Neuronal stem cell (in vitro differentiated cells): ENCODE results near the gene MAD1L1.

Experiments
- DNase-seq: peaks from one replicate; pipeline ENCODE4 v3.0.0-alpha.2; 2013; ENCODE audit warnings: low spot score
- H2AFZ ChIP-seq: one replicate; pipeline ENCODE4 v1.6.1; 2013; ENCODE audit warnings: mild to moderate bottlenecking, low read length, inconsistent platforms
- H2AK5ac ChIP-seq: 2 replicates; pipeline ENCODE4 v1.6.1; 2013; ENCODE audit warnings: low read depth, mild to moderate bottlenecking, inconsistent platforms, low read length, moderate library complexity, mixed read lengths
- H2BK120ac ChIP-seq: 2 replicates; pipeline ENCODE4 v1.6.1; 2013; ENCODE audit warnings: low read depth, mild to moderate bottlenecking, inconsistent platforms, low read length, moderate library complexity, mixed read lengths
- H2BK12ac ChIP-seq: one replicate; pipeline ENCODE4 v1.6.1; 2013; ENCODE audit warnings: low read length, inconsistent platforms
- H2BK15ac ChIP-seq: 2 replicates; pipeline ENCODE4 v1.6.1; 2013; ENCODE audit warnings: mild to moderate bottlenecking, low read length, inconsistent platforms, mixed read lengths
- H2BK5ac ChIP-seq: one replicate; pipeline ENCODE4 v1.6.1; 2013; ENCODE audit warnings: inconsistent platforms, mild to moderate bottlenecking, low read length, moderate library complexity
- H3K14ac ChIP-seq: one replicate; pipeline ENCODE4 v1.6.1; 2013; ENCODE audit warnings: low read length, inconsistent platforms
- H3K18ac ChIP-seq: 2 replicates; pipeline ENCODE4 v1.6.1; 2013; ENCODE audit warnings: low read length, inconsistent platforms
- H3K23ac ChIP-seq: 2 replicates; pipeline ENCODE4 v1.6.1; 2013; ENCODE audit warnings: low read depth, mild to moderate bottlenecking, mixed read lengths, low read length, inconsistent platforms; ENCODE audit not compliant: poor library complexity
- H3K27ac ChIP-seq: replicated peaks from 3 replicates; pipeline ENCODE4 v1.5.1; 2013; ENCODE audit warnings: low read length, inconsistent platforms
- H3K27me3 ChIP-seq, 3 experiments: 2 replicates each; pipeline ENCODE4 v1.6.1; 2013; ENCODE audit warnings: low read length in 3 of 3, mild to moderate bottlenecking in 2 of 3, inconsistent platforms in 1 of 3, low read depth in 1 of 3, mixed read lengths in 1 of 3, moderate library complexity in 1 of 3; ENCODE audit not compliant: control insufficient read depth in 3 of 3, insufficient read depth in 3 of 3
- H3K36me3 ChIP-seq, 2 donors: replicated peaks in 1 of 2; 2 replicates each; pipeline ENCODE4 v1.6.1; 2013; ENCODE audit warnings: low read length in 2 of 2; ENCODE audit not compliant: control insufficient read depth in 2 of 2, insufficient read depth in 2 of 2
- H3K4ac ChIP-seq: 2 replicates; pipeline ENCODE4 v1.6.1; 2013; ENCODE audit warnings: inconsistent platforms, mild to moderate bottlenecking, low read length, moderate library complexity
- H3K4me1 ChIP-seq, 2 donors: 1 replicate in 1 of 2; 2 replicates in 1 of 2; pipeline ENCODE4 v1.6.1; 2013; ENCODE audit warnings: low read length in 2 of 2, low read depth in 1 of 2; ENCODE audit not compliant: control insufficient read depth in 2 of 2, insufficient read depth in 1 of 2
- H3K4me2 ChIP-seq: one replicate; pipeline ENCODE4 v1.6.1; 2013; ENCODE audit warnings: mild to moderate bottlenecking, low read length, inconsistent platforms; ENCODE audit not compliant: insufficient read depth, poor library complexity, severe bottlenecking
- H3K4me3 ChIP-seq, 2 donors: 2 replicates each; pipeline ENCODE4 v1.5.1; 2013; ENCODE audit warnings: low read length in 2 of 2, mild to moderate bottlenecking in 2 of 2, inconsistent platforms in 1 of 2, moderate library complexity in 1 of 2
- H3K79me1 ChIP-seq: one replicate; pipeline ENCODE4 v1.6.1; 2013; ENCODE audit warnings: low read depth, mild to moderate bottlenecking, inconsistent platforms, low read length, moderate library complexity
- H3K9ac ChIP-seq: one replicate; pipeline ENCODE4 v1.6.1; 2013; ENCODE audit warnings: mild to moderate bottlenecking, low read depth, low read length, inconsistent platforms; ENCODE audit not compliant: poor library complexity
- H3K9me3 ChIP-seq, 2 donors: replicated peaks in 1 of 2; 2 replicates each; pipeline versions ENCODE3 to v1.6.1; 2013; ENCODE audit warnings: low read length in 2 of 2, mild to moderate bottlenecking in 2 of 2, inconsistent platforms in 1 of 2, low read depth in 1 of 2, mixed read lengths in 1 of 2, moderate library complexity in 1 of 2; ENCODE audit not compliant: control insufficient read depth in 2 of 2, insufficient read depth in 1 of 2
- H4K8ac ChIP-seq: one replicate; pipeline ENCODE4 v1.6.1; 2013; ENCODE audit warnings: low read depth, mild to moderate bottlenecking, inconsistent platforms, low read length, moderate library complexity
- H4K91ac ChIP-seq: one replicate; pipeline ENCODE4 v1.6.1; 2013; ENCODE audit warnings: low read length, low read depth, mild to moderate bottlenecking, inconsistent platforms; ENCODE audit not compliant: poor library complexity
- WGBS, 2 donors: extraction: QIAGEN DNeasy Blood & Tissue Kit; methylation state at CpG; one replicate each; pipeline ENCODE4 v1.1.7; 2013; ENCODE audit warnings: missing lambda C conversion rate in 2 of 2, mixed read lengths in 1 of 2; ENCODE audit not compliant: insufficient read length in 2 of 2, insufficient replicate concordance in 1 of 2; ENCODE audit errors: extremely low coverage in 2 of 2; 5-methylcytosine and 5-hydroxymethylcytosine counted together

The MAD1L1 gene

GRCh38 chr7:2220030-2220429 lies 12.7 kb downstream of the MAD1L1 start:
- Histone ChIP-seq H3K27ac (no peak overlapping the region), H3K14ac (peak overlapping the region; percentile 56), H4K91ac (peak overlapping the region; percentile 64), H2BK120ac (no peak overlapping the region), H3K18ac (no peak overlapping the region), H3K9me3 (peaks cover 0 to 2% of the 10 kb centered on the region in 2 donors), H2AK5ac (no peak overlapping the region), H3K79me1 (peaks cover 22% of the 10 kb centered on the region), H4K8ac (no peak overlapping the region), H2AFZ (no peak overlapping the region), H3K27me3 (no peaks in the 10 kb centered on the region), H3K23ac (no peak overlapping the region), H2BK5ac (no peak overlapping the region), H3K9ac (peak overlapping the region; percentile 50), H3K36me3 (peaks cover 71 to 85% of the 10 kb centered on the region in 2 donors), H2BK15ac (no peak overlapping the region), H3K4me1 (peaks cover 0 to 2% of the 10 kb centered on the region in 2 donors), H3K4me3 (peak overlapping the region in 1 of 2 donors; percentile 59), H3K4me2 (no peak overlapping the region), H2BK12ac (no peak overlapping the region), H3K4ac (no peak overlapping the region)
- WGBS, 2 donors: no CpG with 5 or more reads among the region's 19 CpGs
- DNase-seq: no peak

- no peak overlapping the region for H3K18ac ChIP-seq
- WGBS, 2 donors: no CpG with 5 or more reads among the region's 8 CpGs
- H3K4me3 ChIP-seq: no peak overlapping the region
- no peak overlapping the region for H2AK5ac ChIP-seq
- no peak overlapping the region for H3K4me2 ChIP-seq
- peaks cover 0 to 2% of the 10 kb centered on the region in 2 donors for H3K4me1 ChIP-seq
- no peak overlapping the region for H4K8ac ChIP-seq
- no peaks in the 10 kb centered on the region for H3K27me3 ChIP-seq
- H3K4ac ChIP-seq: no peak overlapping the region
- H3K9me3 ChIP-seq: peaks cover 0 to 2% of the 10 kb centered on the region in 2 donors
- H3K79me1 ChIP-seq: peaks cover 19% of the 10 kb centered on the region
- no peak overlapping the region for H2BK120ac ChIP-seq
- no peak for DNase-seq
- H2BK15ac ChIP-seq: no peak overlapping the region
- peaks cover 71 to 85% of the 10 kb centered on the region in 2 donors for H3K36me3 ChIP-seq
- H2BK12ac ChIP-seq: no peak overlapping the region
- no peak overlapping the region for H2BK5ac ChIP-seq
- H2AFZ ChIP-seq: no peak overlapping the region
- H3K27ac ChIP-seq: no peak overlapping the region
- no peak overlapping the region for H3K23ac ChIP-seq
- peak overlapping the region; percentile 50 for H3K9ac ChIP-seq
- H4K91ac ChIP-seq: no peak overlapping the region
- no peak overlapping the region for H3K14ac ChIP-seq
Observed at GRCh38 chr7:2219606-2220005, 13.1 kb downstream of the MAD1L1 start.

- no peak overlapping the region for H4K91ac ChIP-seq
- no peak for DNase-seq
- H3K4ac ChIP-seq: no peak overlapping the region
- H3K14ac ChIP-seq: no peak overlapping the region
- no peak overlapping the region for H2AFZ ChIP-seq
- no peak overlapping the region for H3K4me2 ChIP-seq
- no peak overlapping the region for H3K4me3 ChIP-seq
- H2BK12ac ChIP-seq: no peak overlapping the region
- no peak overlapping the region for H3K27ac ChIP-seq
- H4K8ac ChIP-seq: no peak overlapping the region
- no CpG with 5 or more reads among the region's 15 CpGs for WGBS, 2 donors
- H2BK15ac ChIP-seq: no peak overlapping the region
- no peak overlapping the region for H3K18ac ChIP-seq
- H3K36me3 ChIP-seq: peaks cover 71 to 85% of the 10 kb centered on the region in 2 donors
- H3K4me1 ChIP-seq: peaks cover 0 to 2% of the 10 kb centered on the region in 2 donors
- H3K9ac ChIP-seq: peak overlapping the region; percentile 44
- H2BK5ac ChIP-seq: no peak overlapping the region
- H2BK120ac ChIP-seq: no peak overlapping the region
- no peaks in the 10 kb centered on the region for H3K27me3 ChIP-seq
- peaks cover 0 to 2% of the 10 kb centered on the region in 2 donors for H3K9me3 ChIP-seq
- peaks cover 19% of the 10 kb centered on the region for H3K79me1 ChIP-seq
- no peak overlapping the region for H3K23ac ChIP-seq
- no peak overlapping the region for H2AK5ac ChIP-seq
Observed at GRCh38 chr7:2219136-2219535, 13.6 kb downstream of the MAD1L1 start.

GRCh38 chr7:2218444-2218785 lies 14.3 kb downstream of the MAD1L1 start:
- Histone ChIP-seq H2BK120ac (no peak overlapping the region), H4K91ac (no peak overlapping the region), H2BK5ac (no peak overlapping the region), H3K9me3 (peaks cover 0 to 2% of the 10 kb centered on the region in 2 donors), H2AFZ (no peak overlapping the region), H3K4me3 (no peak overlapping the region), H2BK12ac (no peak overlapping the region), H3K27ac (no peak overlapping the region), H3K4me2 (no peak overlapping the region), H2AK5ac (no peak overlapping the region), H4K8ac (no peak overlapping the region), H3K4ac (no peak overlapping the region), H3K36me3 (peaks cover 72 to 85% of the 10 kb centered on the region in 2 donors), H3K23ac (no peak overlapping the region), H2BK15ac (no peak overlapping the region), H3K27me3 (no peaks in the 10 kb centered on the region), H3K79me1 (peaks cover 19% of the 10 kb centered on the region), H3K14ac (no peak overlapping the region), H3K9ac (no peak overlapping the region), H3K18ac (no peak overlapping the region), H3K4me1 (peaks cover 0 to 2% of the 10 kb centered on the region in 2 donors)
- DNase-seq: no peak
- whole genome bisulfite sequencing, 2 donors: no CpG with 5 or more reads among the region's 9 CpGs
